GM23338 (cell line): Measurements from ENCODE around the gene EPHB2. TPM values are rescaled to one million over a fixed set of nuclear protein-coding genes. Genes with fewer than 3 reads are reported as not detected.

Source experiments
- ATAC-seq: fragments of 200-7000 bp; cut with Tn5 transposase; 3 replicates; pipeline ENCODE4 v1.9.1; 2020
- DNase-seq: peaks from one replicate; pipeline ENCODE4 v3.0.0-alpha.2; 2015; ENCODE audit warnings: low spot score
- H2AFZ ChIP-seq: fragments of 200-600 bp; sonication (generic); 2 replicates; pipeline ENCODE4 v1.8.0; 2016; ENCODE audit warnings: antibody characterized with exemption, mild to moderate bottlenecking, moderate library complexity
- H3F3A ChIP-seq: fragments of 200-600 bp; sonication (generic); replicated peaks from 2 replicates; pipeline ENCODE4 v1.8.0; 2017; ENCODE audit warnings: antibody characterized with exemption, mixed run types, low read depth
- H3K27ac ChIP-seq: fragments of 200-600 bp; sonication (generic); 2 replicates; pipeline ENCODE4 v1.6.1; 2016; ENCODE audit warnings: low read depth
- H3K27me3 ChIP-seq: fragments of 200-600 bp; sonication (generic); 2 replicates; pipeline ENCODE4 v1.8.0; 2016; ENCODE audit warnings: mild to moderate bottlenecking, mixed run types, moderate library complexity; ENCODE audit not compliant: insufficient read depth
- H3K36me3 ChIP-seq: fragments of 200-600 bp; sonication (generic); 2 replicates; pipeline ENCODE4 v1.8.0; 2016; ENCODE audit warnings: mild to moderate bottlenecking; ENCODE audit not compliant: insufficient read depth
- H3K4me1 ChIP-seq: fragments of 200-600 bp; sonication (generic); 2 replicates; pipeline ENCODE4 v1.8.0; 2016; ENCODE audit warnings: mild to moderate bottlenecking, moderate library complexity; ENCODE audit not compliant: insufficient read depth
- H3K4me2 ChIP-seq: fragments of 200-600 bp; sonication (generic); 2 replicates; pipeline ENCODE4 v1.7.1; 2017; ENCODE audit warnings: mixed run types
- H3K4me3 ChIP-seq: fragments of 200-600 bp; sonication (generic); 2 replicates; pipeline ENCODE4 v1.6.1; 2016; ENCODE audit warnings: mixed run types
- H3K79me2 ChIP-seq: fragments of 200-600 bp; sonication (generic); replicated peaks from 2 replicates; pipeline ENCODE4 v1.8.0; 2017; ENCODE audit warnings: mild to moderate bottlenecking; ENCODE audit not compliant: insufficient read depth
- H3K9me2 ChIP-seq: fragments of 200-600 bp; sonication (generic); 2 replicates; pipeline ENCODE4 v1.8.0; 2017; ENCODE audit not compliant: insufficient read depth
- H4K20me1 ChIP-seq: fragments of 200-600 bp; sonication (generic); replicated peaks from 2 replicates; pipeline ENCODE4 v1.8.0; 2017; ENCODE audit warnings: mild to moderate bottlenecking; ENCODE audit not compliant: insufficient read depth
- H3K27ac Mint-ChIP-seq: 2 replicates; pipeline ENCODE4 v1.8.0; 2020; ENCODE audit warnings: inconsistent platforms, mild to moderate bottlenecking, moderate library complexity, mixed read lengths
- H3K27me3 Mint-ChIP-seq: 3 replicates; pipeline ENCODE4 v1.8.0; 2022; ENCODE audit warnings: low read depth, mild to moderate bottlenecking, moderate library complexity, mixed read lengths, inconsistent platforms; ENCODE audit not compliant: insufficient read depth, poor library complexity
- H3K36me3 Mint-ChIP-seq: 3 replicates; pipeline ENCODE4 v1.8.0; 2021; ENCODE audit warnings: low read depth, mild to moderate bottlenecking, inconsistent platforms, moderate library complexity, mixed read lengths
- H3K4me1 Mint-ChIP-seq: 3 replicates; pipeline ENCODE4 v1.8.0; 2020; ENCODE audit warnings: mild to moderate bottlenecking, inconsistent platforms, mixed read lengths
- H3K4me3 Mint-ChIP-seq: 3 replicates; pipeline ENCODE4 v1.8.0; 2021; ENCODE audit warnings: moderate library complexity, mild to moderate bottlenecking, inconsistent platforms, mixed read lengths
- H3K9me3 Mint-ChIP-seq: 3 replicates; pipeline ENCODE4 v1.8.0; 2020; ENCODE audit warnings: moderate library complexity, mild to moderate bottlenecking, inconsistent platforms, mixed read lengths
- CREB1 ChIP-seq: fragments of 250-450 bp; sonication (Bioruptor Pico); IDR thresholded peaks from 2 replicates; pipeline ENCODE4 v1.5.0; 2020; ENCODE audit warnings: low read depth, mild to moderate bottlenecking, moderate library complexity
- EZH2 ChIP-seq: fragments of 200-600 bp; sonication (generic); IDR thresholded peaks from one replicate; pipeline ENCODE4 v1.8.0; 2017; ENCODE audit warnings: antibody characterized with exemption, mild to moderate bottlenecking, low read depth; ENCODE audit not compliant: unreplicated experiment
- EZH2phosphoT487 ChIP-seq: fragments of 200-600 bp; sonication (generic); IDR thresholded peaks from one replicate; pipeline ENCODE4 v1.8.1; 2018; ENCODE audit warnings: antibody characterized with exemption; ENCODE audit not compliant: unreplicated experiment
- JUNB ChIP-seq: IDR thresholded peaks from one replicate; pipeline ENCODE4 v1.6.1; 2016; ENCODE audit warnings: antibody characterized with exemption; ENCODE audit not compliant: unreplicated experiment
- NANOG ChIP-seq: IDR thresholded peaks from 2 replicates; pipeline ENCODE4 v1.6.1; 2016; ENCODE audit warnings: antibody characterized with exemption, borderline replicate concordance
- POLR2AphosphoS5 ChIP-seq: IDR thresholded peaks from 2 replicates; pipeline ENCODE4 v1.6.1; 2016; ENCODE audit warnings: antibody characterized with exemption, low read depth
- STAT1 ChIP-seq: IDR thresholded peaks from one replicate; pipeline ENCODE4 v1.6.1; 2016; ENCODE audit warnings: antibody characterized with exemption; ENCODE audit not compliant: unreplicated experiment
- ZNF114 ChIP-seq: fragments of 250-450 bp; sonication (Bioruptor Pico); IDR thresholded peaks from 2 replicates; pipeline ENCODE4 v1.5.0; 2020; ENCODE audit warnings: mild to moderate bottlenecking, moderate library complexity
- ZNF331 ChIP-seq: fragments of 250-450 bp; sonication (Bioruptor Pico); IDR thresholded peaks from 2 replicates; pipeline ENCODE4 v1.5.0; 2020; ENCODE audit warnings: low read depth, mild to moderate bottlenecking, moderate library complexity
- ZNF462 ChIP-seq: fragments of 250-450 bp; sonication (Bioruptor Pico); IDR thresholded peaks from 2 replicates; pipeline ENCODE4 v1.5.0; 2020; ENCODE audit warnings: mild to moderate bottlenecking, moderate library complexity
- polyA plus RNA-seq: library from polyadenylated mRNA; unstranded; fragments of >200 nt; fragmentation: Nextera tagmentation; extraction: Ambion mirVana; gene quantifications from 2 replicates; pipeline ENCODE4 v1.2.1, GENCODE V29; 2016
- total RNA-seq: library from RNA; depleted of rRNA; stranded (reverse); fragments of >200 nt; shearing (Covaris generic); gene quantifications from 2 replicates; pipeline ENCODE4 v1.2.3, GENCODE V29; 2014
- TF ChIP-seq, protein P1 (sequence below), 2 experiments: fragments of 200-600 bp in 1 of 2; sonication (generic) in 1 of 2; conservative IDR thresholded peaks; 2 replicates each; pipeline versions ENCODE4 v1.5.1 to v1.6.1; 2016 to 2017; ENCODE audit warnings: antibody characterized with exemption in 2 of 2, low read depth in 2 of 2, mild to moderate bottlenecking in 2 of 2, moderate library complexity in 1 of 2
- TF ChIP-seq, protein P2 (sequence below): IDR thresholded peaks from 2 replicates; pipeline ENCODE4 v1.6.1; 2016; ENCODE audit warnings: antibody characterized with exemption
- TF ChIP-seq, protein P3 (sequence below): IDR thresholded peaks from one replicate; pipeline ENCODE4 v1.6.1; 2018; ENCODE audit warnings: antibody characterized with exemption; ENCODE audit not compliant: unreplicated experiment

Gene EPHB2
- total and polyA plus RNA-seq, 2 experiments from 2014 or later: 4.1 to 20.1 TPM

DNA sequence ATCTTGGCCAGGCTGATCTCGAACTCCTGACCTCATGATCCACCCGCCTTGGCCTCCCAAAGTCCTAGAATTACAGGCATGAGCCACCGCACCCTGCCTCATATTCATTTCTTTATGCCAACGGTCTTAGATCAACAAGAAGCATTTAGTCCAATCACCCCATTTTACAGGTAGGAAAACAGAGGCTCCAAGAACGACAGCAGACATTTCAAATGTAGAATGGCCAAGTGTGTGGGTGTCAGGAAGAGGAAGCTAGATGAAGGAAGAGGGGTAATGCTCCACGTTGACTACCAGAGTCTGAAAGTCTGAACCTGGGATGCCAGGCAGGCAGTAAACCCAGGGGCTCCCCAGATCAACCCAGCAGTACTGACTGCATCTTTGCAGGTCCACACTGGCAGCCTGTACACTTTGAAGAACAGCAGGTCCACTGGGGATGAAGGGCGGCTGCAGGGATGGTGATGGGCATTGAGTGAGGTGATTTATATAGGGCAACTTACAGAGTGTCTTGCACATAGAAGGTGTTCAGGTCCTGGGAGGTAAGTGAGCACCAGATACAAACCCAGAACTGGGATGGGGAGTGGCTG, 120.2 kb downstream of the EPHB2 start:
- TF ChIP-seq POLR2AphosphoS5: no peak
- no peak for TF ChIP-seq NANOG
- TF ChIP-seq STAT1: no peak
- no peak for TF ChIP-seq ZNF114 (CRISPR knock-in tag)
- TF ChIP-seq EZH2: no peak
- TF ChIP-seq EZH2phosphoT487: no peak
- TF ChIP-seq, protein P1, sequence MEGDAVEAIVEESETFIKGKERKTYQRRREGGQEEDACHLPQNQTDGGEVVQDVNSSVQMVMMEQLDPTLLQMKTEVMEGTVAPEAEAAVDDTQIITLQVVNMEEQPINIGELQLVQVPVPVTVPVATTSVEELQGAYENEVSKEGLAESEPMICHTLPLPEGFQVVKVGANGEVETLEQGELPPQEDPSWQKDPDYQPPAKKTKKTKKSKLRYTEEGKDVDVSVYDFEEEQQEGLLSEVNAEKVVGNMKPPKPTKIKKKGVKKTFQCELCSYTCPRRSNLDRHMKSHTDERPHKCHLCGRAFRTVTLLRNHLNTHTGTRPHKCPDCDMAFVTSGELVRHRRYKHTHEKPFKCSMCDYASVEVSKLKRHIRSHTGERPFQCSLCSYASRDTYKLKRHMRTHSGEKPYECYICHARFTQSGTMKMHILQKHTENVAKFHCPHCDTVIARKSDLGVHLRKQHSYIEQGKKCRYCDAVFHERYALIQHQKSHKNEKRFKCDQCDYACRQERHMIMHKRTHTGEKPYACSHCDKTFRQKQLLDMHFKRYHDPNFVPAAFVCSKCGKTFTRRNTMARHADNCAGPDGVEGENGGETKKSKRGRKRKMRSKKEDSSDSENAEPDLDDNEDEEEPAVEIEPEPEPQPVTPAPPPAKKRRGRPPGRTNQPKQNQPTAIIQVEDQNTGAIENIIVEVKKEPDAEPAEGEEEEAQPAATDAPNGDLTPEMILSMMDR (conservative IDR thresholded peaks at IDR 0.05; ENCODE audit: low read depth in 2 of 2): no peak
- no peak for TF ChIP-seq ZNF462 (CRISPR knock-in tag)
- no peak for TF ChIP-seq CREB1 (CRISPR knock-in tag)
- no peak for TF ChIP-seq ZNF331
- no peak for TF ChIP-seq JUNB
- TF ChIP-seq, protein P2, sequence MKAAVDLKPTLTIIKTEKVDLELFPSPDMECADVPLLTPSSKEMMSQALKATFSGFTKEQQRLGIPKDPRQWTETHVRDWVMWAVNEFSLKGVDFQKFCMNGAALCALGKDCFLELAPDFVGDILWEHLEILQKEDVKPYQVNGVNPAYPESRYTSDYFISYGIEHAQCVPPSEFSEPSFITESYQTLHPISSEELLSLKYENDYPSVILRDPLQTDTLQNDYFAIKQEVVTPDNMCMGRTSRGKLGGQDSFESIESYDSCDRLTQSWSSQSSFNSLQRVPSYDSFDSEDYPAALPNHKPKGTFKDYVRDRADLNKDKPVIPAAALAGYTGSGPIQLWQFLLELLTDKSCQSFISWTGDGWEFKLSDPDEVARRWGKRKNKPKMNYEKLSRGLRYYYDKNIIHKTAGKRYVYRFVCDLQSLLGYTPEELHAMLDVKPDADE: no peak
- TF ChIP-seq, protein P3, sequence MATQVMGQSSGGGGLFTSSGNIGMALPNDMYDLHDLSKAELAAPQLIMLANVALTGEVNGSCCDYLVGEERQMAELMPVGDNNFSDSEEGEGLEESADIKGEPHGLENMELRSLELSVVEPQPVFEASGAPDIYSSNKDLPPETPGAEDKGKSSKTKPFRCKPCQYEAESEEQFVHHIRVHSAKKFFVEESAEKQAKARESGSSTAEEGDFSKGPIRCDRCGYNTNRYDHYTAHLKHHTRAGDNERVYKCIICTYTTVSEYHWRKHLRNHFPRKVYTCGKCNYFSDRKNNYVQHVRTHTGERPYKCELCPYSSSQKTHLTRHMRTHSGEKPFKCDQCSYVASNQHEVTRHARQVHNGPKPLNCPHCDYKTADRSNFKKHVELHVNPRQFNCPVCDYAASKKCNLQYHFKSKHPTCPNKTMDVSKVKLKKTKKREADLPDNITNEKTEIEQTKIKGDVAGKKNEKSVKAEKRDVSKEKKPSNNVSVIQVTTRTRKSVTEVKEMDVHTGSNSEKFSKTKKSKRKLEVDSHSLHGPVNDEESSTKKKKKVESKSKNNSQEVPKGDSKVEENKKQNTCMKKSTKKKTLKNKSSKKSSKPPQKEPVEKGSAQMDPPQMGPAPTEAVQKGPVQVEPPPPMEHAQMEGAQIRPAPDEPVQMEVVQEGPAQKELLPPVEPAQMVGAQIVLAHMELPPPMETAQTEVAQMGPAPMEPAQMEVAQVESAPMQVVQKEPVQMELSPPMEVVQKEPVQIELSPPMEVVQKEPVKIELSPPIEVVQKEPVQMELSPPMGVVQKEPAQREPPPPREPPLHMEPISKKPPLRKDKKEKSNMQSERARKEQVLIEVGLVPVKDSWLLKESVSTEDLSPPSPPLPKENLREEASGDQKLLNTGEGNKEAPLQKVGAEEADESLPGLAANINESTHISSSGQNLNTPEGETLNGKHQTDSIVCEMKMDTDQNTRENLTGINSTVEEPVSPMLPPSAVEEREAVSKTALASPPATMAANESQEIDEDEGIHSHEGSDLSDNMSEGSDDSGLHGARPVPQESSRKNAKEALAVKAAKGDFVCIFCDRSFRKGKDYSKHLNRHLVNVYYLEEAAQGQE: no peak
- no peaks in the 10 kb centered on the region for H3K9me2 ChIP-seq
- no peak for DNase-seq
- H3F3A ChIP-seq: no peaks in the 10 kb centered on the region
- Mint-ChIP-seq H3K27me3 (peaks cover 10% of the 10 kb centered on the region), H3K4me3 (no peak overlapping the region), H3K4me1 (peaks cover 33% of the 10 kb centered on the region), H3K9me3 (no peaks in the 10 kb centered on the region), H3K36me3 (no peaks in the 10 kb centered on the region), H3K27ac (no peak overlapping the region; the same call in 1 of the 2 replicates)
- no peaks in the 10 kb centered on the region for H3K79me2 ChIP-seq
- no peak overlapping the region for H3K4me2 ChIP-seq
- no peak for ATAC-seq
- H2AFZ ChIP-seq: no peak overlapping the region
- no peaks in the 10 kb centered on the region for H3K36me3 ChIP-seq
- H3K27me3 ChIP-seq: no peaks in the 10 kb centered on the region
- H3K4me3 ChIP-seq: no peak overlapping the region
- peaks cover 24% of the 10 kb centered on the region for H3K4me1 ChIP-seq
- H3K27ac ChIP-seq: no peak overlapping the region
- no peaks in the 10 kb centered on the region; the same call in 1 of the 2 replicates for H4K20me1 ChIP-seq
